Tibial nerve (tissue), 4 donors: ENCODE measurements around the gene TSHZ2. TPM values are rescaled to one million over a fixed set of nuclear protein-coding genes. Genes with fewer than 3 reads are reported as not detected.

Source experiments
- DNase-seq, 2 donors: peaks; one replicate each; pipeline ENCODE4 v3.0.0-alpha.2; 2019; ENCODE audit warnings: low spot score in 2 of 2
- H3K27ac ChIP-seq, 4 donors: fragments of 200-600 bp; sonication (generic) in 3 of 4; one replicate each; pipeline ENCODE4 v1.5.1; 2017 to 2019; ENCODE audit warnings: mild to moderate bottlenecking in 1 of 4
- H3K27me3 ChIP-seq, 2 donors: fragments of 200-600 bp; sonication (generic) in 1 of 2; one replicate each; pipeline versions ENCODE4 v1.5.1 to v1.6.0; 2017 to 2019
- H3K36me3 ChIP-seq, 3 donors: fragments of 200-600 bp; sonication (generic); one replicate each; pipeline ENCODE4 v1.5.1; 2018 to 2019
- H3K4me1 ChIP-seq, 4 donors: fragments of 200-600 bp; sonication (generic) in 3 of 4; one replicate each; pipeline ENCODE4 v1.5.1; 2017 to 2019
- H3K4me3 ChIP-seq, 4 donors: fragments of 200-600 bp; sonication (generic) in 3 of 4; one replicate each; pipeline ENCODE4 v1.5.1; 2017 to 2019; ENCODE audit warnings: mild to moderate bottlenecking in 1 of 4, moderate library complexity in 1 of 4
- H3K9me3 ChIP-seq, 4 donors: fragments of 200-600 bp; sonication (generic) in 3 of 4; one replicate each; pipeline ENCODE4 v1.5.1; 2017 to 2019
- EP300 ChIP-seq, 2 donors: sonication (generic); formaldehyde crosslinking; IDR thresholded peaks; one replicate each; pipeline ENCODE4 v1.6.1; 2017; ENCODE audit warnings: antibody characterized with exemption in 2 of 2, mild to moderate bottlenecking in 1 of 2
- POLR2A ChIP-seq, 2 donors: fragments of 450-650 bp; IDR thresholded peaks; one replicate each; pipeline ENCODE4 v1.6.1; 2017; ENCODE audit warnings: antibody characterized with exemption in 2 of 2, mild to moderate bottlenecking in 2 of 2, moderate library complexity in 2 of 2
- WGBS, 2 donors: methylation state at CpG; one replicate each; pipeline ENCODE4 v1.1.5; 2018; 5-methylcytosine and 5-hydroxymethylcytosine counted together
- total RNA-seq, 4 donors: library from RNA; depleted of rRNA; stranded (reverse); fragments of >200 nt; gene quantifications; one replicate each; pipeline ENCODE4 v1.1.0, GENCODE V29; 2016
- TF ChIP-seq, protein P1 (sequence below), 5 experiments: fragments of 200-600 bp in 3 of 5; fragments of 450-650 bp in 2 of 5; sonication (generic) in 3 of 5; IDR thresholded peaks; one replicate each; pipeline ENCODE4 v1.5.1; 2016 to 2019; ENCODE audit warnings: antibody characterized with exemption in 5 of 5, mild to moderate bottlenecking in 3 of 5, moderate library complexity in 2 of 5

TSHZ2 gene
- total RNA-seq, 4 donors from 2014 or later: 20.9 to 33.7 (median 25.1) TPM

DNA sequence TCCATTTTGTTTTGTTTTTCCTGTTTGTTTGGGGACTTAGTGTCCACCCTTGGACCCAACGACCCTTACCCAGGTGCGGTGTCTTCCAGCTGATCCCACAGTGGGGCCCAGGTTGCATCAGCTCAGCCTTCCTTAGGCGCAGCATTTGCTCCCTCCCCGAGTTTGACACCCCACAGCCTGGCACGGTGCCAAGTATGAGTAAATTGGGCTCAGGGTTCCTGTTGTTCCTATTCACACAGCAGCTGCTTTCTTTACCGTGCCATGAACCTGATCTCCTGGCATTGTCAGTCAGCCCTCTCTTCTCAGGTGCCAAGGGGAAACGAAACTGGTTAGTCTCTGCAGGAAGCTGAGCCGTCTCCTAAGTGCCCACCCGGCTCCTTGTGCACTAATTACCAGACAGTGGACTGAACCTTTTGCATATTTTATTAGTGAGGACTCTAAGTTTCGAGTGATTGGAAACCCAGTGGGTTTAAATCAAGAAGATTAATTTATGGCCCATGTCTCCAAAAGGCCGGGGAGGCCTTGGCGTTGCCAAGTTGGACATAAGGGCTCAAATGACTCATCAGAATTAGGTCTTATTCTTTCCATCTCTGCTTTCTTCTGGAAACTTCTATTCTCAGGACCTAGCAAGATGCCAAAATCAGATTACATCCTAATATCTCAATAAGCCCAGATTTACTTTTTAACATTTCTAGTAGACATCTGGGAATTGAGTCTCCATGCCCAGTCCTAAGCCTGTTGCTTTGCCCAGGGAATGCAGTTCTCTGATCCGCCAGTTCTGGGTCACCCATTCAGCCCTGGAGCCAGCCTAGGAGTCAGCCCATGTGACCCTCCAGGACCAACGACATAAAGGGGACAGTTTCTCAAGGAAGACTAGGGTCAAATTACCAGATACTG lies 68.8 kb downstream of the TSHZ2 start:
- H3K4me3 ChIP-seq: no peak overlapping the region
- no peak for TF ChIP-seq POLR2A (IDR thresholded peaks at IDR 0.05)
- TF ChIP-seq EP300 (IDR thresholded peaks at IDR 0.05): peak in 1 of 2 donors; percentile 21
- no peaks in the 10 kb centered on the region for H3K36me3 ChIP-seq
- peak in 1 of 2 donors; percentile 38 for DNase-seq
- H3K9me3 ChIP-seq: no peaks in the 10 kb centered on the region
- 66% methylated on average over 14 of the region's 14 CpGs for WGBS, 2 donors
- no peaks in the 10 kb centered on the region for H3K27me3 ChIP-seq
- H3K4me1 ChIP-seq: peaks cover 0 to 23% (median 0%) of the 10 kb centered on the region in 4 donors
- peak overlapping the region in 2 of 4 donors; percentile 28 to 52 for H3K27ac ChIP-seq

DNA sequence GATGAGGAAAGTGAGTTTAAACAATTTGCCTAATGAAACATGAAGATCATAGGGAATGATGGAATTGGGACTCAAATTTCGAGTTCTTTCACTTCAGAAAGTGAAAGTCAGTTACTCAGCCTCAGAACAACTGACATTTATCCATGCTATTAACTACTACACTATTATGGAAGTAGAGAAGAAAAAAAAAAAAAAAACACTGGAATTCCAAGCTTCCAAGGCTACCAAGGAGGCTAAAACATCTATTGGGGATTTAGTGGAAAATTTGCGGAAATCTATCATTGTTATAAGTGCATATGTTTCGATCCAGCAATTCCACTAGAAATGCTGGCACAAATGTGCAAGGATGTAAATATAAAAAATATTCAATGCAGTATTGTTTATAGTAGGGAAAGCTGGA lies 70.4 kb downstream of the TSHZ2 start:
- TF ChIP-seq EP300 (IDR thresholded peaks at IDR 0.05): no peak
- no peak for TF ChIP-seq POLR2A (IDR thresholded peaks at IDR 0.05)
- TF ChIP-seq, protein P1, sequence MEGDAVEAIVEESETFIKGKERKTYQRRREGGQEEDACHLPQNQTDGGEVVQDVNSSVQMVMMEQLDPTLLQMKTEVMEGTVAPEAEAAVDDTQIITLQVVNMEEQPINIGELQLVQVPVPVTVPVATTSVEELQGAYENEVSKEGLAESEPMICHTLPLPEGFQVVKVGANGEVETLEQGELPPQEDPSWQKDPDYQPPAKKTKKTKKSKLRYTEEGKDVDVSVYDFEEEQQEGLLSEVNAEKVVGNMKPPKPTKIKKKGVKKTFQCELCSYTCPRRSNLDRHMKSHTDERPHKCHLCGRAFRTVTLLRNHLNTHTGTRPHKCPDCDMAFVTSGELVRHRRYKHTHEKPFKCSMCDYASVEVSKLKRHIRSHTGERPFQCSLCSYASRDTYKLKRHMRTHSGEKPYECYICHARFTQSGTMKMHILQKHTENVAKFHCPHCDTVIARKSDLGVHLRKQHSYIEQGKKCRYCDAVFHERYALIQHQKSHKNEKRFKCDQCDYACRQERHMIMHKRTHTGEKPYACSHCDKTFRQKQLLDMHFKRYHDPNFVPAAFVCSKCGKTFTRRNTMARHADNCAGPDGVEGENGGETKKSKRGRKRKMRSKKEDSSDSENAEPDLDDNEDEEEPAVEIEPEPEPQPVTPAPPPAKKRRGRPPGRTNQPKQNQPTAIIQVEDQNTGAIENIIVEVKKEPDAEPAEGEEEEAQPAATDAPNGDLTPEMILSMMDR (IDR thresholded peaks at IDR 0.05): no peak
- H3K36me3 ChIP-seq: no peaks in the 10 kb centered on the region
- no peak overlapping the region for H3K4me3 ChIP-seq
- peaks cover 0 to 11% (median 0%) of the 10 kb centered on the region in 4 donors for H3K9me3 ChIP-seq
- H3K4me1 ChIP-seq: peaks cover 0 to 23% (median 0%) of the 10 kb centered on the region in 4 donors
- no peaks in the 10 kb centered on the region for H3K27me3 ChIP-seq
- WGBS, 2 donors: 31 to 33% methylated on average over 3 of the region's 3 CpGs
- no peak for DNase-seq
- H3K27ac ChIP-seq: no peak overlapping the region

- H3K4me1 ChIP-seq: peaks cover 0 to 23% (median 0%) of the 10 kb centered on the region in 4 donors
- H3K27me3 ChIP-seq: no peaks in the 10 kb centered on the region
- no peaks in the 10 kb centered on the region for H3K36me3 ChIP-seq
- TF ChIP-seq, protein P1 (IDR thresholded peaks at IDR 0.05): no peak
- TF ChIP-seq POLR2A (IDR thresholded peaks at IDR 0.05) (no peak), EP300 (IDR thresholded peaks at IDR 0.05) (no peak)
- DNase-seq: no peak
- no peak overlapping the region for H3K27ac ChIP-seq
- no peak overlapping the region for H3K4me3 ChIP-seq
- peaks cover 0 to 15% (median 0%) of the 10 kb centered on the region in 4 donors for H3K9me3 ChIP-seq
- 92 to 95% methylated on average over 5 of the region's 5 CpGs for WGBS, 2 donors
These were observed 72.1 kb downstream of the TSHZ2 start for GRCh38 chr20:53044296-53044695.

- WGBS, 2 donors: 83 to 90% methylated on average over 7 of the region's 7 CpGs
These were observed 73.8 kb downstream of the TSHZ2 start for GRCh38 chr20:53045941-53046340.

DNA sequence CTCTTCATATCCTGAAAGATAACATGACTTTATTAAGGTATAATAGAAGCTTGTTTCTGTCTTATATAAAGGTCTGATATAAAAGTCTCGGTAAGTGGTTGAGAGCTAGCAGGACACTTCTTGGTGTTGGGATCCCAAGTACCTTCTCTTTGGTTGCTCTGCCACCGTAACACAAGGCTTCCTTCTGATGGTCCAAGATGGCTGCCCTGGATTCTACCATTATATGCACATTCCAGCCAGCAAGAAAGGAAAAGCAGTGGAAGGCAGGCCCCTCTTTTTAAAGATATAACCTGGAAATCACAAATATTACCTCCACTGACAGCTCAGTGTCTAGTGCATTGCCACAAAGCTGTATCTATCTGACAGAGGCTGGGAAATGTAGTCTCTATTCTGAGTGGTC lies 75.0 kb downstream of the TSHZ2 start:
- Histone ChIP-seq H3K4me3 (no peak overlapping the region), H3K36me3 (no peaks in the 10 kb centered on the region), H3K27ac (no peak overlapping the region), H3K9me3 (peaks cover 0 to 15% (median 0%) of the 10 kb centered on the region in 4 donors), H3K27me3 (no peaks in the 10 kb centered on the region), H3K4me1 (peaks cover 0 to 8% (median 0%) of the 10 kb centered on the region in 4 donors)
- TF ChIP-seq, protein P1 (IDR thresholded peaks at IDR 0.05): no peak
- TF ChIP-seq POLR2A (IDR thresholded peaks at IDR 0.05) (no peak), EP300 (IDR thresholded peaks at IDR 0.05) (no peak)
- WGBS, 2 donors: 94 to 96% methylated on average over 2 of the region's 2 CpGs
- no peak for DNase-seq

More at GRCh38 chr20:53045941-53046340, 73.8 kb downstream of the TSHZ2 start:
- TF ChIP-seq EP300 (IDR thresholded peaks at IDR 0.05) (no peak), POLR2A (IDR thresholded peaks at IDR 0.05) (no peak)
- TF ChIP-seq, protein P1 (IDR thresholded peaks at IDR 0.05): no peak
- Histone ChIP-seq H3K36me3 (no peaks in the 10 kb centered on the region), H3K9me3 (peaks cover 0 to 15% (median 0%) of the 10 kb centered on the region in 4 donors), H3K4me1 (peaks cover 0 to 17% (median 0%) of the 10 kb centered on the region in 4 donors), H3K4me3 (no peak overlapping the region), H3K27me3 (no peaks in the 10 kb centered on the region), H3K27ac (no peak overlapping the region)
- DNase-seq: no peak
